HG03342 (cell line): Measurements from ENCODE around the gene ECSCR.

Source experiments
- ATAC-seq: cut with Tn5 transposase; IDR thresholded peaks from one replicate; pipeline ENCODE4 v1.9.1; 2021; ENCODE audit warnings: mild to moderate bottlenecking, moderate library complexity; ENCODE audit not compliant: unreplicated experiment

ECSCR gene

GRCh38 chr5:139474890-139475791 is 12.6 kb upstream of the ECSCR start:
- no peak for ATAC-seq

- ATAC-seq: no peak
Measured at GRCh38 chr5:139473565-139473964, 11.0 kb upstream of the ECSCR start.

- ATAC-seq: no peak
Measured at GRCh38 chr5:139473105-139473504, 10.6 kb upstream of the ECSCR start.

GRCh38 chr5:139472386-139473030 is 10.0 kb upstream of the ECSCR start:
- ATAC-seq: no peak

GRCh38 chr5:139470821-139471300 is 8.3 kb upstream of the ECSCR start, which contains the start of gene SMIM33:
SMIM33 (plus strand) TSS chr5:139471004; CDS start chr5:139471122, 118 bp downstream.
- no peak for ATAC-seq

- ATAC-seq: no peak
Measured at GRCh38 chr5:139468421-139468931, 5.9 kb upstream of the ECSCR start.

- no peak for ATAC-seq
Measured at GRCh38 chr5:139461698-139462097, 845 bp downstream of the ECSCR start.

GRCh38 chr5:139461176-139461575 is 1.4 kb downstream of the ECSCR start:
- no peak for ATAC-seq

- ATAC-seq: no peak
Measured at GRCh38 chr5:139460455-139460854, 2.1 kb downstream of the ECSCR start.

GRCh38 chr5:139459451-139459934 is 3.0 kb downstream of the ECSCR start:
- ATAC-seq: peak; percentile 33

GRCh38 chr5:139458580-139459407 is 3.7 kb downstream of the ECSCR start:
- ATAC-seq: peak; percentile 48

- no peak for ATAC-seq
Measured at GRCh38 chr5:139457653-139458306, 4.8 kb downstream of the ECSCR start.

- no peak for ATAC-seq
Measured at GRCh38 chr5:139457241-139457640, 5.3 kb downstream of the ECSCR start.

GRCh38 chr5:139456776-139457175 is 5.8 kb downstream of the ECSCR start:
- no peak for ATAC-seq

GRCh38 chr5:139454568-139455290 is 7.8 kb downstream of the ECSCR start:
- no peak for ATAC-seq

GRCh38 chr5:139453683-139454567 is 8.6 kb downstream of the ECSCR start:
- no peak for ATAC-seq

- no peak for ATAC-seq
Measured at GRCh38 chr5:139451878-139452660, 10.5 kb downstream of the ECSCR start.

GRCh38 chr5:139451176-139451575 is 11.4 kb downstream of the ECSCR start:
- no peak for ATAC-seq
